ENCODE data around the gene AGBL3.

DNA sequence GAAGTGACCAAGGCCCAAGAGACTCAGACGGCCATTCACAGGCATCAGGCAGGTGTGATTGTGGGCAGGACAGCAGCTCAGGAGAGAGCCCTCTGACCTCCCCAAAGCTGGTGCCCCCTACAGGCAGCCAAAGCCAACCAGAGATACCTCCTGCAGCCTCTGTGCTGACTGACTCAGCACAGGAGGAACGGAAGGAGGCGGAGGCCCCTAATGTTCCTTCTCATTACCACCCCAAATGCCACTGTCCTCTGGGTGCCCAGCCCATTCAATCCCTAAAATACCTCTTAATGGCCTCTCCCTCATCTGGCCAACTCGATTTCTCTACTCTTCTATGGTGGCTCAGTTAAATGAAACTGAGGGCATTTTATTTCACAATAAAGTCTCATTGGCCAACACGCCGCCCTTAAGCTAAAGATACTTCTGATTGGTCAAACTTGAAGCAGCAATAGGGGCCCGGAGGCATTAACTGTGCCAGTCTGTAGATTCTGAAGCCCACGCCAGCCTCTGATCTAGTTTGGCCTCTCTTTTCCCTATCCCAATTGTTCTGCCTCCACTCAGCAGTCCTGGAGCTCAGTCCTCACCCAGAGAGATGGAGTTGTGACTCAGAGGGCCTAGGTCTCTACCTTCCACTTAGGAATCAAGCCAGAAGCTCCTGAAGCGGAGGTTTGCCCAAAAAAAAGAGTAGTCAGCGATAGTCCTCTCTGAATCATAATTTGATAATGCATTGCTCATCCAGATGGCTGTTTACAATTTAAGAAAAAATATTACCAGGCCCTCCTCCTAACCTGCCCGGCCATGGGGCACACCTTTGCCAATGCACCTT, 183.0 kb downstream of the AGBL3 start:
- TF ChIP-seq, protein P1, sequence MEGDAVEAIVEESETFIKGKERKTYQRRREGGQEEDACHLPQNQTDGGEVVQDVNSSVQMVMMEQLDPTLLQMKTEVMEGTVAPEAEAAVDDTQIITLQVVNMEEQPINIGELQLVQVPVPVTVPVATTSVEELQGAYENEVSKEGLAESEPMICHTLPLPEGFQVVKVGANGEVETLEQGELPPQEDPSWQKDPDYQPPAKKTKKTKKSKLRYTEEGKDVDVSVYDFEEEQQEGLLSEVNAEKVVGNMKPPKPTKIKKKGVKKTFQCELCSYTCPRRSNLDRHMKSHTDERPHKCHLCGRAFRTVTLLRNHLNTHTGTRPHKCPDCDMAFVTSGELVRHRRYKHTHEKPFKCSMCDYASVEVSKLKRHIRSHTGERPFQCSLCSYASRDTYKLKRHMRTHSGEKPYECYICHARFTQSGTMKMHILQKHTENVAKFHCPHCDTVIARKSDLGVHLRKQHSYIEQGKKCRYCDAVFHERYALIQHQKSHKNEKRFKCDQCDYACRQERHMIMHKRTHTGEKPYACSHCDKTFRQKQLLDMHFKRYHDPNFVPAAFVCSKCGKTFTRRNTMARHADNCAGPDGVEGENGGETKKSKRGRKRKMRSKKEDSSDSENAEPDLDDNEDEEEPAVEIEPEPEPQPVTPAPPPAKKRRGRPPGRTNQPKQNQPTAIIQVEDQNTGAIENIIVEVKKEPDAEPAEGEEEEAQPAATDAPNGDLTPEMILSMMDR (IDR thresholded peaks at IDR 0.05; ENCODE audit: low read depth, low read length) = peak; percentile 77
- TF ChIP-seq MYC (IDR thresholded peaks at IDR 0.05; ENCODE audit: low read depth, low read length) = no peak
- no peak for TF ChIP-seq POLR2A (IDR thresholded peaks at IDR 0.05; ENCODE audit: extremely low read depth, insufficient read length)
- TF ChIP-seq, protein P2, sequence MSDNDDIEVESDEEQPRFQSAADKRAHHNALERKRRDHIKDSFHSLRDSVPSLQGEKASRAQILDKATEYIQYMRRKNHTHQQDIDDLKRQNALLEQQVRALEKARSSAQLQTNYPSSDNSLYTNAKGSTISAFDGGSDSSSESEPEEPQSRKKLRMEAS (IDR thresholded peaks at IDR 0.05; ENCODE audit: low read depth, low read length) = no peak

Measured in NB4 (cell line).